GM19025 (cell line): Measurements from ENCODE around the gene RAN.
"Not testable (repeated sequence)": the region's sequence is repeated elsewhere in the genome, so short reads cannot be mapped to it uniquely, and the experiment has no call there.

ENCODE experiments used
- ATAC-seq: cut with Tn5 transposase; IDR thresholded peaks from one replicate; pipeline ENCODE4 v1.9.1; 2021; ENCODE audit warnings: mild to moderate bottlenecking, low read depth, moderate library complexity; ENCODE audit not compliant: unreplicated experiment

The RAN gene

GRCh38 chr12:130848785-130849305, 23.0 kb upstream of the RAN start:
- not testable (repeated sequence) for ATAC-seq

DNA sequence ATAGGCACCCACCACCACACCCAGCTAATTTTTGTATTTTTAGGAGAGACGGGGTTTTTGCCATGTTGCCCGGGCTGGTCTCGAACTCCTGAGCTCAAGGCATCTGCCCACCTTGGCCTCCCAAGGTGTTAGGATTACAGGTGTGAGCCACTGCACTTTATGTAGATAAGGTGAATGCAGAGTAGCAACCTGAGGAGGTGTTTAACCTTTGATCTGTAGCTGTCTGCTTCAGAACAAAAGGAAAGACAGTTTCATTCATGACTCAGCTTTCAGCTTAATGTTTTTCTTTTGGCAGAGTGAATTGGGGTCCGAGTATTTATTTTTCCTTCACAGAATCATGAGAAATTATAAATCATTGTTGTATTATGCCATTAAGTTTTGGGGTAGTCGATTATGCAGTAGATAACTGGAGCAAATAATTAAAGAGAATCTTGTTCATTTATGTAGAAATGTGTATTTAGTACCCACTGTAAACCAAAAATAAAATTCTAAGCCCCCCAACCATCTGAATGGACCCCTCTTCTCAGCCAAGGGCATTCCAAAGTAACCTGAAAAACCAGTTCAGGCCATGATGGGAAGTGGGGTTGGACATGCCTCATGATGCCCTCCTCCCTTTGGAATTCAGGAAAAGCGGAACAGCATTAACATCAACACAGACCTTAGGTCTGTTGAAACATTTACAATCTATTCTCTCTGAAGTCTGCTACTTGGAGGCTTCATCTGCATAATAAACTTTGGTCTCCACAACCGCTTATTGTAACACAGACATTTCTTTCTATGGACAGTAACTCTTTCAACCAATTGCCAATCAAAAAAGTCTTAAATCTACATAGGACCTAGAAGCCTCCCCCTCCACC, 22.1 kb upstream of the RAN start:
- no peak for ATAC-seq

- no peak for ATAC-seq
Observed at GRCh38 chr12:130850418-130851021, 21.3 kb upstream of the RAN start.

DNA sequence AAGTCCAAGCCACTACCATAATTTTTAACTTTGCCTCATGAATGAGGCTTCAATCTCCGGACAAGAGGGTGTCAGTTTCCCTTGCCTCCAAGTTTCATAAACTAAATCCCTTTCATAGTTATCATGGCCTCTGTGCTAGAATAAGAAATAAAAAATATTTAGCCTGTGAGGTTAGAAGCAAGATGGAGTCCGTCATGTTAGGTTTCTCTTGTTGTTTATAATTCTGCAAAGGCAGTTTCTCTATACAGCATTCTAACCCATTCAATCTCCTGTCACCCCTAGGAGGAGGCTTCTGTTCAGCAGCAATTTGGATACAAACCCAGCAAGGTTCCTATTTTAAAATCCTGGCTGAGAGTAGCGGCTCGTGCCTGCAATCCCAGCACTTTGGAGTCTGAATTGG, 15.8 kb upstream of the RAN start:
- no peak for ATAC-seq

DNA sequence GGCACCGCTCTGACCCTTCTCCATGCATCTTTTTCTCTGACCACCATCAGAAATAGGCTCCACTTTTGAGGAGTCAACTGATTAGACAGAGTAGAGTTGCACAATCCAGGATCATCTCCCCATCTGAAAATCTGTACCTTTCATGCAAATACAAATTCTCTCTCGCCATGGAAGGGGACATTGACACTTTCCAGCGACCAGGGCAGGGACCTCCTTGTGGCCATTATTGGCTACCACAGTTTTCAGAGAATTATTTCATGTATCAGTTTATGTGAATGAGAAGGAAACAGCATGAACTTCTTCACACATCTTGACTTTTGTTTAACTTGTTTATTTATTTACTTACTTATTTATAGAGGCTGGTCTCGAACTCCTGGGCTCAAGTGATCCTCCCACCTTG, 13.8 kb upstream of the RAN start:
- no peak for ATAC-seq

GRCh38 chr12:130859161-130859560, 12.7 kb upstream of the RAN start:
- no peak for ATAC-seq

GRCh38 chr12:130860311-130860710, 11.6 kb upstream of the RAN start:
- no peak for ATAC-seq

GRCh38 chr12:130862161-130862560, 9.7 kb upstream of the RAN start:
- ATAC-seq, result no peak

GRCh38 chr12:130862771-130863170, 9.1 kb upstream of the RAN start:
- not testable (repeated sequence) for ATAC-seq

DNA sequence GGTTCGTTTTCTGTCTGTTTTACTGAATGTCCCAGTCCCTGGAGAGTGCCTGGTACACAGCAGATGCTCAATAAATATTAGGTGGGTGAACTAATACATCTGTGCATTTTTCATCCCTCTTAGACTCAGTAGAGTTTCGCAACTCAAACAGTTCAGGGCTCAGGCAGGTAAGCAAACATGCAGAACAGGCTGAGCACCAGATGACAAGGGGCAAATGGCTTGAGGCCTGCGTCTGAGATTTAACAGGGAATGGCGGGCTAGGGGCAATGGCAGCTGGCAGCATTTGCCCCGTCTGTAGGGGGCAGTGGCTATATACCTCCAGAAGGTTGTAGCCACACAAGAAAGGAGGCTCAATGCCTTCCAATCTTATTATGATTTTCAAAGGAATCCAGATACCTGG, 8.6 kb upstream of the RAN start:
- ATAC-seq, result no peak

- ATAC-seq, result no peak
Observed at GRCh38 chr12:130868412-130868811, 3.5 kb upstream of the RAN start.

DNA sequence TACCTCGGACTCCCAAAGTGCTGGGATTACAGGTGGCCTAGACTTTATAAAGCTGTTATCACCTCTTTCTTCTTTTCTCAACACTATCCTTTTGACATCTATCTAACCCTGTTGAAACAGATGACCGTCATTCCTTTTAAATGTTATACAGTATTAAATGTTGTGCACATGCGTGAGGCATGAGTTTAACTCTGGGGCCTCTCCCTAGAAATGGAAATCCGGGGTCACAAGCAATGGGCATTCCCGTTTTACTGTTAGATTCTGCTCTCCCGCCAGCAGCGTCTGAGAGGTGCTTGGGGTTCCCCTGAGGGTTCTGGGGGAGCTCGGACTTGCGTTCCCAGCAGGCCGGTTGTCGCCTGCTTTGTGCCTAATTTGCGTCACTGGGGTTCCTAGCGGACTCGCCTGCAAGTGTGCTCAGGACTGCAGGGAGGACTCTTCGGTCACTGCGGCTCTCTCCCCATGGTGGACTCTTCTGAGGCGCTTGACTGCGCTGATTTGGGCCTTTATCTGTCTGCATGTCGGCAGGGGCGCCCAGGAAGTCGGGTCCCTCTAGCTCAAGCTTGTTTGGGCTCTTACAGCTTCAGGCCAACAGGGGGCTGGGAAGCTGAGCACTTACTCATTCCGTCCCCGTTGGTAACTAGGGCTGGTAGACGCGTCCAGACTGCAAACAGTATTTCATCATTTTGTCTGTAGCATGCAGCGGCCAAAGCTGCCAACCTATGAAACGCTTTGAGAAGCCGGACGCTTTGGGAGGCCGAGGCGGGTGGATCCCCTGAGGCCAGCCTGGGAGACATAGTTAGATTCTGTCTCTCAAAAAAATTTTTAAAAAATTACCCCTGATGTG, 1.2 kb upstream of the RAN start:
- ATAC-seq, result peak; percentile 42

DNA sequence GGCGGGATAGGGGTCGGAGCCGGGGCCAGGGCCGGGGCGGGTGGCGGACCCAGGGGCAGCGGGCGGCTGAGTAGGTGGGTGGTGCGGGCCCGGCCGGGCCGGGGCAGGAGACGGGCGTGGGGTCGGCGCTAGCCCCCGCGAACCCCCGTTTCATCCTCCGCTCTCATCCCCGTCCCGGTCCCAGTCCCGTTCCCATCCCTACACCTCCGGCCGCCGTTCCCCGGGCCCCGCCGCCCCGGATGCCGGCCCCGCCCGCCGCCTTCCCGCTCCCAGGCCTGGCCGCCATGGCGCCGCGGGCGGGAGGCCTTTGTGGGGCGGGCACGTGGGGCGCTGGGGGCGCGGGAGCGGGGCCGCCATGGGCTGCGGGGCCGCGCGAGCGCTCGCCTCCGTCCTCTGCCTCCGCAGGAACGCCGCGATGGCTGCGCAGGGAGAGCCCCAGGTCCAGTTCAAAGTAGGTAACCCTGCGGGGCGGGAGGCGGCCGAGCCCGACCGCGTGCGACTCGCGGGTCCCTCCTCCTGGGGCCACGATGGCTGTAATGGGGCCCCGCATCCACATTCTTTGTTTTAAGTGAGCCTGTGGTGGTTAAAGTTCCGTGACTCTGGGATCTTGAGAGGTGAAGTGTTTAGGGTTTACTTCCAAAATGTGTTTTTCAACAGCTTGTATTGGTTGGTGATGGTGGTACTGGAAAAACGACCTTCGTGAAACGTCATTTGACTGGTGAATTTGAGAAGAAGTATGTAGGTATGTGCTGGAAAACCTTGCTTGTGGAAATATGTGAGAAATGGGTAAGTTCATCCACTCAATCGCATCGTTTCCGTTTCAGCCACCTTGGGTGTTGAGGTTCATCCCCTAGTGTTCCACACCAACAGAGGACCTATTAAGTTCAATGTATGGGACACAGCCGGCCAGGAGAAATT, 572 bp downstream of the RAN start:
- ATAC-seq, result peak; percentile 23

- ATAC-seq, result no peak
Observed at GRCh38 chr12:130873106-130873795, 1.4 kb downstream of the RAN start.

- no peak for ATAC-seq
Observed at GRCh38 chr12:130873825-130874224, 2.0 kb downstream of the RAN start.

GRCh38 chr12:130874696-130875095, 2.8 kb downstream of the RAN start:
- ATAC-seq, result no peak

DNA sequence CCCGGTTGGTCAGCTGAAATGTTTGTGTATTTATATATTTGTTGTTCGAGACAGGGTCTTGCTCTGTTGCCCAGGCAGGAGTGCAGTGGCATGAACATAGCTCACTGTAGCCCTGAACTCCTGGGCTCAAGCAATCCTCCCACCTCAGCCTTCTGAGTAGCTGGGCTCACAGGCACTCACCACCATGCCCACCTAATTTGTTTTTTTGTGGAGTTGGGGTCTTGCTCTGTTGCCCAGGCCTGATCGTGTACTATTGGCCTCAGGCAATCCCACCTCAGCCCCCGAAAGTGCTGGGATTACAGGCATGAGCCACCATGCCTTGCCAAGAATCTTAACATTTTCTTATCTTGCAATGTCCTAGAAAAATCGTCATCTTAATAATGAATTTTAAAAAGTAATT, 3.3 kb downstream of the RAN start:
- ATAC-seq, result no peak

DNA sequence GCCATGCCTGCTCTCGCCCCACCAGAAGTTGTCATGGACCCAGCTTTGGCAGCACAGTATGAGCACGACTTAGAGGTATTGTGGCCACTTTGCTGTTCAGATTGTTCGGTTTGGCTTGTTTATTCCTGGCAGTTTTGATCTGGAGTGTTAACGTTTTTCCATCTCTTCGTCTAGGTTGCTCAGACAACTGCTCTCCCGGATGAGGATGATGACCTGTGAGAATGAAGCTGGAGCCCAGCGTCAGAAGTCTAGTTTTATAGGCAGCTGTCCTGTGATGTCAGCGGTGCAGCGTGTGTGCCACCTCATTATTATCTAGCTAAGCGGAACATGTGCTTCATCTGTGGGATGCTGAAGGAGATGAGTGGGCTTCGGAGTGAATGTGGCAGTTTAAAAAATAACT, 3.8 kb downstream of the RAN start:
- not testable (repeated sequence) for ATAC-seq

- ATAC-seq, result no peak
Observed at GRCh38 chr12:130876297-130876696, 4.4 kb downstream of the RAN start.
